HTERT RPE-1 (cell line): ENCODE results near the gene BRCC3.
"Not testable (repeated sequence)": the region's sequence is repeated elsewhere in the genome, so short reads cannot be mapped to it uniquely, and the experiment has no call there.

Experiments used
- in situ Hi-C: fragments of 300-500 bp; cut with MboI; formaldehyde crosslinking; loops from 4 replicates; pipeline ENCODE4 v1.14.3; 2020; ENCODE audit warnings: low sequenced_read_pairs

BRCC3 gene

DNA sequence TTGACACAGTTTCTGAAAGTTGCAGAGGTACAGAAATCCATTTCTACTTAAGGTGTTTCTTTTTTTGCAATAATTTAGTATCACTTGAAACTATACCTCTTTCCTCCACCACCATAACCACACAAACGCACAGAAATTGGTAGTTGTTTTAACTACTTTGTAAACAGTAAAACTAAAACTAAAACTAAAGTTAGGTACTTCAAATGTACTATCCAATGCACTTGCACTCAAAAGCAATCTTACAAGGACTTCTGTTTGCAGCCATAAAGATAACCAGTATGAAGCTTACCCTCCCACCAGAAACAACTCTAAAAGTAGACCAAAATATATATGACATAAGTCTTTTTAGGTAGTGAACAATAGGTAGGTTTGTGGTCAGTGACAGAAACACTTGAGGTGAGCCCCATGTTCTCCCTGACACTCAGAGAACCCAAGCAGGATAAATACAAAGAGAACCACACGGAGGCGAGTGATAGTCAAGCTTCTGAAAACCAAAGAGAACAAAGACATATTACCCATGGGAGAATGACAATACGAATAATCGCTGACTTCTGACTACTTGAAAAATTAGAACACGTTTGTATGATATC is 72.7 kb downstream of the BRCC3 start:
- in situ Hi-C loops, result no loop called here

DNA sequence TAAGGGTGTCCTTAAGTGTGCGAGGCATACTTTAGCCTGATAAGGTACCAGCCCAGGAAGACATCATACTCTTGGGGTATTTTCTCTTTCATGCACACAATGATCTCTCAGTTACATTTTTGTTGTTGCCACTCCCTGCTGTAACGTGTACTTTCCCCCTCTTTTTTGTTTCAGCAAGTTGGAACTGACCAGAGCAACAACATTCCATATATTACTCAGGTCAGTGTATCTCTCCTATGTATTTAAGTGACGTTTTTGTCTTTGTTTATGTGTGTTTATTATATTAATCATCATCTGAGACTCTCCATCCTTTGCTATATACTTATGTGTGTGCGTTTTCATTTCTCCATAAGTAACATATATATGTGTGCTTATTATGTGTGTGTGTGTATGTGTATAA is 73.6 kb downstream of the BRCC3 start:
- in situ Hi-C loops, result no loop called here

DNA sequence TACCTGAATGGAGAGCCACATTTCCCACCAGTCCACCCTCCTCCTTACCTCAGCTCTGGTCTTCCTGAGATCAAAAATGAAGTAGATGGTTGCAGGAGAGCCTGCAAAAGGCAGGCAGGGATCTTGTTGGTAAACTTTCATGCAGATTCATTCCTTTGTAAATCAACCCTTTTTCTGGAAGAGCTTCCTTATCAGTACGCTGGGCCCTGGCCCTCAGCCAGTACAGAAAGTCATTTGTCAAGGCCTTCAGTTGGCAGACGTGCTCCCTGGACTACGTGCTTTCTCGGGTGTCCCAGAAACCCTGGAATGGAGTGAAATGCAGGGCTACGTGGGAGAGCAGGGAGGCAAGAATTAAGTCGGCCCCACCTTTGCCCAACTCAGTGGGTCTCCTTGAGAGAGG is 76.3 kb downstream of the BRCC3 start:
- in situ Hi-C loops, result not testable (repeated sequence)

DNA sequence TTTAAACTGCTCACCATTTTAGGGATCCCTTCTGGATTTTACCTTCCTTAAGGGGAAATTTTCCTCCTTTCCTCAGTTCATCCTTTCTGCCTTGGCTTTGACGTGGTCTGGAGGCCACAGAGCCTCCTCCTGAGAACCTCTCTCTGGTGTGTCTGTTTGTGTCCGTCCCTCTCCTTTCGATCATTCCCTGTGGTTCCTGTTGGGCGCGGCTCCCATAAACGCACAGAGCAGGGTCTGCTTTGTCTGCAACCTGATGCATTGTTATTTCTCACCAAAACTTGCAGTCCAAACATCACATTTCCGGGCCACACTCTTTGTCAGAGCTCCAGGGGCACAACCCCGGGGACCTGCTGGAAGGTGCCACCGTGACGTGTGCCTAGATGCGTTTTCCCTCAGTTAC is 76.9 kb downstream of the BRCC3 start:
- in situ Hi-C loops, result not testable (repeated sequence)

DNA sequence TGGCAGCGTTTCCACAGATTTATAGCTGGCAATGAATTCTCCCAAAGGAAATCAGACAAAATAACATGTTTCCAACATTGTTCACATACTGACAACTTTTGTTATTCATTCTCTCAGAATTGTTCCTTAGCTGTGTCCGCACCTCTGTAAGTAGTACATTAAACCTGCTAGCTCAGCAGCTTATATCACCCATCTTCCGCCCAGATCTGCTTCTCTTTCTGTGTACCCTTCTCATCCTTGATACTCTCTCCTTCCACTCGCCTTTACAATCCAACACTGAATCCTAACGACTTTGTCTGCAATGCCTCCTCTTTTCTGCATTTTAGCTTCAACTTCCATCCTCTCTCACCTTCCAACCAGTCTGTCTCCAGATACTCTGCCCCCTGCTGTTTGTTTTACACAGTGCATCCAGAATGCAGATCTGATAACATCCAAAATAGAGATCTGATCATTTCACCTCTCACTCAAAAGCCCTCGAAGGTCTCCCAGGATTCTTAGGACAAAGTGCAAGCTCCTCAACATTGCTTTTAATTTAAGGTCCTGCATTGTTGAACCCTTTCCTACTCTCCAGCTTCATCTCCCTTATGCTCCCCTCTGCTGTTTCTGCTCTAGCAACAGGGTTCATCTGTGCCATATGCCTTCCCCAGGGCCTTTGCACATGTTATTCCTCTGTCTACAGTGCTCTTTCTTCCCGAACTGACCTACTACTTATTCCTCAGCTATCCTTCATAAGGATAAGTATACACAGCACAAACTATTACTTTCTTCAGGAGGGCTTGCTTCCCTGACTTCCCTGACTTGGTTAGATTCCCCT is 77.6 kb downstream of the BRCC3 start:
- in situ Hi-C loops, result no loop called here

DNA sequence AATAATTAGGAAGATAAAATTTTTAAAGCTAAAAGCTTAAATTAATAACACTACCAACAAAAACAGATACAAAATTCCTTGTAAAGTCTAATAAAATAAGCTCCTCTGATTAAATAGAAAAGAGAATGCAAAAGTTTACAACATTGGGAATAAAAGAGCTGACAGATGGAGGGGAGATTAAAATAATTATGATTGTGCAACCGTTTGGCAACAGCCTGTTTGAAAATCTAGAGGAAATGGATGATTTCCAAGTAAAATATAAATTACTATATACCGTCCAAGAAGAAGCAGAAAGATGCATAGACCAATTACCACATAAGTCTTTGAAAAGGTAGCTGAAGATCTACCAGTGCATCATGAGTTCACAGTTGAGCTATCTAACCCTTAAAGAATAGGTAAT is 98.6 kb downstream of the BRCC3 start:
- in situ Hi-C loops, result no loop called here
